MM.1S (cell line): ENCODE results near the gene FCGBP.

ENCODE experiments used
- DNase-seq: peaks from one replicate; pipeline ENCODE4 v3.0.0-alpha.2; 2015
- H2AFZ ChIP-seq: fragments of 300-600 bp; sonication (generic); 2 replicates; pipeline ENCODE4 v1.6.0; 2016; ENCODE audit warnings: antibody characterized with exemption, low read length
- H3F3A ChIP-seq: fragments of 300-600 bp; sonication (generic); 2 replicates; pipeline ENCODE4 v1.6.1; 2016; ENCODE audit warnings: mild to moderate bottlenecking, antibody characterized with exemption, low read length, moderate library complexity, mixed read lengths; ENCODE audit not compliant: insufficient read depth
- H3K27ac ChIP-seq: fragments of 300-600 bp; sonication (generic); 2 replicates; pipeline ENCODE4 v1.5.1; 2016; ENCODE audit warnings: mild to moderate bottlenecking, low read length
- H3K27me3 ChIP-seq: fragments of 300-600 bp; sonication (generic); replicated peaks from 2 replicates; pipeline ENCODE4 v1.6.0; 2016; ENCODE audit warnings: low read length; ENCODE audit not compliant: insufficient read depth
- H3K36me3 ChIP-seq: fragments of 300-600 bp; sonication (generic); replicated peaks from 2 replicates; pipeline ENCODE4 v1.6.1; 2016; ENCODE audit warnings: mild to moderate bottlenecking, low read length, mixed read lengths; ENCODE audit not compliant: insufficient read depth
- H3K4me1 ChIP-seq: fragments of 300-600 bp; sonication (generic); 2 replicates; pipeline ENCODE4 v1.6.1; 2016; ENCODE audit warnings: low read length, mixed read lengths
- H3K4me2 ChIP-seq: fragments of 300-600 bp; sonication (generic); 2 replicates; pipeline ENCODE4 v1.6.0; 2016; ENCODE audit warnings: low read depth, low read length
- H3K4me3 ChIP-seq: fragments of 300-600 bp; sonication (generic); 2 replicates; pipeline ENCODE4 v1.5.1; 2016; ENCODE audit warnings: low read length, mixed read lengths
- H3K79me2 ChIP-seq: fragments of 300-600 bp; sonication (generic); 2 replicates; pipeline ENCODE4 v1.6.1; 2016; ENCODE audit warnings: mixed run types, low read length, mixed read lengths
- H3K9ac ChIP-seq: fragments of 300-600 bp; sonication (generic); 2 replicates; pipeline ENCODE4 v1.6.1; 2016; ENCODE audit warnings: low read length, mixed read lengths
- H3K9me2 ChIP-seq: fragments of 300-600 bp; sonication (generic); replicated peaks from 2 replicates; pipeline ENCODE4 v1.6.1; 2016; ENCODE audit warnings: mild to moderate bottlenecking, low read length, mixed read lengths; ENCODE audit not compliant: insufficient read depth
- H3K9me3 ChIP-seq: fragments of 300-600 bp; sonication (generic); replicated peaks from 2 replicates; pipeline ENCODE4 v1.6.1; 2016; ENCODE audit warnings: mild to moderate bottlenecking, low read length, mixed read lengths; ENCODE audit not compliant: insufficient read depth
- H4K20me1 ChIP-seq: fragments of 300-600 bp; sonication (generic); 2 replicates; pipeline ENCODE4 v1.6.1; 2016; ENCODE audit warnings: mild to moderate bottlenecking, low read length, moderate library complexity, mixed read lengths; ENCODE audit not compliant: insufficient read depth
- EZH2 ChIP-seq: fragments of 300-600 bp; sonication (generic); optimal IDR thresholded peaks from 2 replicates; pipeline ENCODE3; 2017; ENCODE audit warnings: low read depth, mild to moderate bottlenecking, antibody characterized with exemption, low read length, mixed read lengths
- EZH2phosphoT487 ChIP-seq: fragments of 300-600 bp; sonication (generic); IDR thresholded peaks from 2 replicates; pipeline ENCODE4 v1.6.1; 2018; ENCODE audit warnings: antibody characterized with exemption, low read length
- TF ChIP-seq, protein P1 (sequence below): fragments of 300-600 bp; sonication (generic); IDR thresholded peaks from 2 replicates; pipeline ENCODE4 v1.5.1; 2016; ENCODE audit warnings: antibody characterized with exemption, low read length, mixed read lengths

Gene FCGBP

DNA sequence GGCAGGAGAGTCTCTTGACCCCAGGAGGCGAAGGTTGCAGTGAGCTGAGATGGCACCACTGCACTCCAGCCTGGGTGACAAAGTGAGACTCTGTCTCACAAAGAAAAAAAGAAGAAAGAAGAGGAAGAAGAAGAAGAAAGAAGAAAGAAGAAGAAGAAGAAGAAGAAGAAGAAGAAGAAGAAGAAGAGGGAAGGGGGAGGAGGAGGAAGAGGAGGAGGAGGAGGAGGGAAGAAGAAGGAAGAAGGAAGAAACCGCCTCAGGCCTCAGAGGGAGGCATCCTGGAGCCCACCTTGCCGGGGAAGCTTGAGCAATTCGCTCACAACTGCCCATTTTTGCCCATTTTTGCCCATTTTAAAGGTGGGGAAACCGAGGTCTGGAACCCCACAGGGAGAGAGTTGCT lies 9.5 kb downstream of the FCGBP start:
- H3K9me2 ChIP-seq = no peaks in the 10 kb centered on the region
- H2AFZ ChIP-seq = no peak overlapping the region
- DNase-seq = no peak
- H3K4me2 ChIP-seq = no peak overlapping the region
- no peak overlapping the region for H3K9ac ChIP-seq
- no peak overlapping the region for H3K27ac ChIP-seq
- no peaks in the 10 kb centered on the region for H3K36me3 ChIP-seq
- no peaks in the 10 kb centered on the region for H4K20me1 ChIP-seq
- H3F3A ChIP-seq = no peaks in the 10 kb centered on the region
- TF ChIP-seq EZH2phosphoT487 (no peak), EZH2 (no peak)
- TF ChIP-seq, protein P1, sequence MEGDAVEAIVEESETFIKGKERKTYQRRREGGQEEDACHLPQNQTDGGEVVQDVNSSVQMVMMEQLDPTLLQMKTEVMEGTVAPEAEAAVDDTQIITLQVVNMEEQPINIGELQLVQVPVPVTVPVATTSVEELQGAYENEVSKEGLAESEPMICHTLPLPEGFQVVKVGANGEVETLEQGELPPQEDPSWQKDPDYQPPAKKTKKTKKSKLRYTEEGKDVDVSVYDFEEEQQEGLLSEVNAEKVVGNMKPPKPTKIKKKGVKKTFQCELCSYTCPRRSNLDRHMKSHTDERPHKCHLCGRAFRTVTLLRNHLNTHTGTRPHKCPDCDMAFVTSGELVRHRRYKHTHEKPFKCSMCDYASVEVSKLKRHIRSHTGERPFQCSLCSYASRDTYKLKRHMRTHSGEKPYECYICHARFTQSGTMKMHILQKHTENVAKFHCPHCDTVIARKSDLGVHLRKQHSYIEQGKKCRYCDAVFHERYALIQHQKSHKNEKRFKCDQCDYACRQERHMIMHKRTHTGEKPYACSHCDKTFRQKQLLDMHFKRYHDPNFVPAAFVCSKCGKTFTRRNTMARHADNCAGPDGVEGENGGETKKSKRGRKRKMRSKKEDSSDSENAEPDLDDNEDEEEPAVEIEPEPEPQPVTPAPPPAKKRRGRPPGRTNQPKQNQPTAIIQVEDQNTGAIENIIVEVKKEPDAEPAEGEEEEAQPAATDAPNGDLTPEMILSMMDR = no peak
- no peaks in the 10 kb centered on the region for H3K9me3 ChIP-seq
- H3K4me3 ChIP-seq = no peak overlapping the region
- no peaks in the 10 kb centered on the region for H3K4me1 ChIP-seq
- H3K27me3 ChIP-seq = no peaks in the 10 kb centered on the region
- no peaks in the 10 kb centered on the region for H3K79me2 ChIP-seq

DNA sequence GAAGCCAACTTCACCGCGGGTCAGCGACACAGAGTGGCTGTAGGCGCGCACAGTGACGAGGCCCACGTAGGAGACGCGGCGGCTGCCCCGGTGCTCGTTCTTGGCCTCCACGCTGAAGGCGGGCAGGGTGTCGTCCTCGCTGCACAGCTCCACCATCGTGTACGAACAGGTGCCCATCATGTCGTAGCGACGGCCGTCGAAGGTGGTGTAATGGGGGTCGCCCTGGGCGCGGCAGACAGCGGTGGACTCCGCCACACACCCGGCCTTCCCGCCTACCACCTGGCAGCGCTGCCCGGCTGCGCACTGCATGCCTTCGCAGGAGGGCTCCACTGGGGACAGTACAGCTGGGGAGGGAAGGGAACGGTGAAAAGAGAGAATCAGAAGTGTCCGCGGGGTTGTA lies 10.0 kb downstream of the FCGBP start:
- Histone ChIP-seq H3K9me3 (no peaks in the 10 kb centered on the region), H3K9me2 (no peaks in the 10 kb centered on the region), H3K36me3 (no peaks in the 10 kb centered on the region), H3K4me2 (no peak overlapping the region), H3K4me1 (no peaks in the 10 kb centered on the region), H3K79me2 (no peaks in the 10 kb centered on the region), H3K27me3 (no peaks in the 10 kb centered on the region), H2AFZ (no peak overlapping the region), H3K9ac (no peak overlapping the region), H3K4me3 (no peak overlapping the region), H3F3A (no peaks in the 10 kb centered on the region), H3K27ac (no peak overlapping the region), H4K20me1 (no peaks in the 10 kb centered on the region)
- no peak for TF ChIP-seq EZH2
- TF ChIP-seq, protein P1 = no peak
- TF ChIP-seq EZH2phosphoT487 = no peak
- DNase-seq = no peak

DNA sequence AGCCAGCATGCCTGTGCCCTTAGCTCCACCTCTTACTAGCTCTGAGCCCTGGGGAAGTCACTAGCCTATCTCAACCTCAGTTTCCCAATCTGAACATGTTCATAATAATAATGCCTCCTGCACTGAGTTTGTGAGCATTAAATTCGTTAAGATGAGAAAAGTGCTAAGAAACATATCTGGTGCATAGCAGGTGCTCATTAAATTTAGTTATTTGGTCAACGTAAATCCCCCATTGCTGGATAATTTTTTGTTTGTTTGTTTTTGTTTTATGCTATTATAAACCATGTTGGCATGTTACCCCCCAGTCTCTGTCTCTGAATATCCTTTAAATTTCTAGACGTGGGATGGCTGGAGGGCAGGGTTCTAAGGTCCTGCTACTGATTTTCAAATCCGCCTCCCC lies 10.6 kb downstream of the FCGBP start:
- no peak for TF ChIP-seq EZH2phosphoT487
- no peak for DNase-seq
- no peaks in the 10 kb centered on the region for H3K79me2 ChIP-seq
- H3K27ac ChIP-seq = no peak overlapping the region
- H3K36me3 ChIP-seq = no peaks in the 10 kb centered on the region
- H3K9me2 ChIP-seq = no peaks in the 10 kb centered on the region
- H3K9ac ChIP-seq = no peak overlapping the region
- H3K27me3 ChIP-seq = no peaks in the 10 kb centered on the region
- H3F3A ChIP-seq = no peaks in the 10 kb centered on the region
- H3K4me2 ChIP-seq = no peak overlapping the region
- no peaks in the 10 kb centered on the region for H4K20me1 ChIP-seq
- H3K4me1 ChIP-seq = no peaks in the 10 kb centered on the region
- no peaks in the 10 kb centered on the region for H3K9me3 ChIP-seq
- no peak overlapping the region for H3K4me3 ChIP-seq
- no peak overlapping the region for H2AFZ ChIP-seq

DNA sequence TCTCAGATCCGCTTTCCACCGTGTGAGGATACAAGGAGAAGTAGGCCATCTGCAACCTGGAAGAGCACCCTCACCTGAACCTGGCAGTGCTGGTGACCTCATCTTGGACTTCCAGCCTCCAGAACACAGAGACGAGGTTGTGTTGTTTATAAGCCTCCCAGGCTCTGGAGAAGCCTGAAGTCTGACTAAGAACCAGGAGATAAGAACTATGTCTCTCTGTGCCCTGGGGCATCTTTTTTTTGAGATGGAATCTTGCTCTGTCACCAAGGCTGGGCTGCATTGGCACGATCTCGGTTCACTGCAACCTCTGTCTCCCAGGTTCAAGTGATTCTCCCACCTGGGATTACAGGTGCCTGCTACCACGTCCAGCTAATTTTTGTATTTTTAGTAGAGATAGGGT lies 14.5 kb downstream of the FCGBP start:
- Histone ChIP-seq H3K36me3 (no peaks in the 10 kb centered on the region), H3K9me2 (no peaks in the 10 kb centered on the region), H3K27ac (no peak overlapping the region), H4K20me1 (no peaks in the 10 kb centered on the region), H3K27me3 (no peaks in the 10 kb centered on the region), H3K4me3 (no peak overlapping the region), H3F3A (no peaks in the 10 kb centered on the region), H3K79me2 (no peaks in the 10 kb centered on the region), H2AFZ (no peak overlapping the region), H3K4me1 (no peaks in the 10 kb centered on the region), H3K9me3 (no peaks in the 10 kb centered on the region), H3K9ac (no peak overlapping the region), H3K4me2 (no peak overlapping the region)
- no peak for DNase-seq
- no peak for TF ChIP-seq EZH2
- TF ChIP-seq, protein P1 = no peak
- TF ChIP-seq EZH2phosphoT487 = no peak
